Stimulated activated naive CD8-positive, alpha-beta T cell treated with anti-CD3 and anti-CD28 coated beads, Interleukin-15, Interleukin-2, amounts not matched to agents 100 U/mL and 50 U/mL, for 24 hours (primary cell): ENCODE data around the gene AGAP3.

Experiments used
- ATAC-seq: fragments of 150-1000 bp; cut with Tn5 transposase; one replicate; pipeline ENCODE4 v1.10.0; 2021
- DNase-seq: peaks from one replicate; pipeline ENCODE4 v3.0.0; 2021

AGAP3 gene

GRCh38 chr7:151137076-151137675, 50.9 kb downstream of the AGAP3 start:
- no peak for ATAC-seq
- no peak for DNase-seq

GRCh38 chr7:151137791-151138152, 51.5 kb downstream of the AGAP3 start:
- ATAC-seq (no peak), DNase-seq (no peak)

GRCh38 chr7:151138153-151138851, 52.0 kb downstream of the AGAP3 start:
- DNase-seq = no peak

GRCh38 chr7:151139071-151139790, 53.0 kb downstream of the AGAP3 start:
- DNase-seq (no peak), ATAC-seq (no peak)

More at GRCh38 chr7:151138153-151138851, 52.0 kb downstream of the AGAP3 start:
- ATAC-seq = no peak

- no peak for ATAC-seq
- DNase-seq = no peak
Measured at GRCh38 chr7:151139791-151140190, 53.5 kb downstream of the AGAP3 start.

- DNase-seq = no peak
- ATAC-seq = no peak
Measured at GRCh38 chr7:151140826-151141225, 54.6 kb downstream of the AGAP3 start.

- DNase-seq (no peak), ATAC-seq (no peak)
Measured at GRCh38 chr7:151141311-151141854, 55.1 kb downstream of the AGAP3 start.

GRCh38 chr7:151141855-151142685, 55.8 kb downstream of the AGAP3 start:
- no peak for DNase-seq
- peak; percentile 8 for ATAC-seq

GRCh38 chr7:151142686-151143040, 56.4 kb downstream of the AGAP3 start:
- ATAC-seq = no peak
- no peak for DNase-seq

GRCh38 chr7:151143261-151144015, 57.2 kb downstream of the AGAP3 start:
- no peak for DNase-seq

GRCh38 chr7:151144387-151144786, 58.1 kb downstream of the AGAP3 start:
- ATAC-seq (no peak), DNase-seq (no peak)

More at GRCh38 chr7:151143261-151144015, 57.2 kb downstream of the AGAP3 start:
- ATAC-seq = no peak

- ATAC-seq (no peak), DNase-seq (no peak)
Measured at GRCh38 chr7:151146761-151147160, 60.5 kb downstream of the AGAP3 start.

GRCh38 chr7:151148319-151149259, 62.3 kb downstream of the AGAP3 start:
- DNase-seq (no peak), ATAC-seq (no peak)

GRCh38 chr7:151150388-151150787, 64.1 kb downstream of the AGAP3 start:
- no peak for ATAC-seq
- no peak for DNase-seq

GRCh38 chr7:151152643-151153513, 66.6 kb downstream of the AGAP3 start:
- ATAC-seq (no peak), DNase-seq (no peak)

GRCh38 chr7:151157645-151158329, 71.5 kb downstream of the AGAP3 start:
- ATAC-seq (no peak), DNase-seq (no peak)

- DNase-seq (no peak), ATAC-seq (no peak)
Measured at GRCh38 chr7:151161757-151162156, 75.5 kb downstream of the AGAP3 start.

GRCh38 chr7:151166629-151167196, 80.4 kb downstream of the AGAP3 start:
- DNase-seq (no peak), ATAC-seq (no peak)
